Measurements from ENCODE around the gene ARID1B. TPM values are rescaled to one million over a fixed set of nuclear protein-coding genes. Genes with fewer than 3 reads are reported as not detected.
A peak's percentile ranks its signal among the peaks of the same experiment; 100 is the strongest.

Gene ARID1B
- total and polyA plus RNA-seq, 9 of the 15 experiments (the other 6 are each of a cell fraction or from before 2014, with no cell fraction given) = 12.5 to 50.5 (median 25.8) TPM

- TF ChIP-seq SREBF2 (CRISPR knock-in tag; IDR thresholded peaks at IDR 0.05) = no peak
- no peak for TF ChIP-seq ZNF282 (CRISPR knock-in tag; IDR thresholded peaks at IDR 0.05)
- TF ChIP-seq NCOA6 (IDR thresholded peaks at IDR 0.05) = no peak
- no peak for TF ChIP-seq CHD4 (IDR thresholded peaks at IDR 0.05; ENCODE audit: insufficient read depth, insufficient replicate concordance, low read depth, low read length, poor library complexity, severe bottlenecking)
- TF ChIP-seq ZNF239 (CRISPR knock-in tag; IDR thresholded peaks at IDR 0.05) = no peak
- TF ChIP-seq HMGN3 (IDR thresholded peaks at IDR 0.05; ENCODE audit: borderline replicate concordance, extremely low read depth, insufficient read length, low read depth, low read length) = no peak
- peak; percentile 46 for TF ChIP-seq RBBP5 (IDR thresholded peaks at IDR 0.05; ENCODE audit: borderline replicate concordance, insufficient read depth, low read length, poor library complexity, severe bottlenecking)
- TF ChIP-seq PPARD (CRISPR knock-in tag; IDR thresholded peaks at IDR 0.05) = no peak
- TF ChIP-seq LCOR (CRISPR knock-in tag; IDR thresholded peaks at IDR 0.05) = no peak
- no peak for TF ChIP-seq ETV6 (IDR thresholded peaks at IDR 0.05; ENCODE audit: borderline replicate concordance in 1 of 2, low read depth in 2 of 2, low read length in 1 of 2)
- TF ChIP-seq ETV6 (CRISPR knock-in tag; IDR thresholded peaks at IDR 0.05; ENCODE audit: borderline replicate concordance) = no peak
- TF ChIP-seq, protein P1, sequence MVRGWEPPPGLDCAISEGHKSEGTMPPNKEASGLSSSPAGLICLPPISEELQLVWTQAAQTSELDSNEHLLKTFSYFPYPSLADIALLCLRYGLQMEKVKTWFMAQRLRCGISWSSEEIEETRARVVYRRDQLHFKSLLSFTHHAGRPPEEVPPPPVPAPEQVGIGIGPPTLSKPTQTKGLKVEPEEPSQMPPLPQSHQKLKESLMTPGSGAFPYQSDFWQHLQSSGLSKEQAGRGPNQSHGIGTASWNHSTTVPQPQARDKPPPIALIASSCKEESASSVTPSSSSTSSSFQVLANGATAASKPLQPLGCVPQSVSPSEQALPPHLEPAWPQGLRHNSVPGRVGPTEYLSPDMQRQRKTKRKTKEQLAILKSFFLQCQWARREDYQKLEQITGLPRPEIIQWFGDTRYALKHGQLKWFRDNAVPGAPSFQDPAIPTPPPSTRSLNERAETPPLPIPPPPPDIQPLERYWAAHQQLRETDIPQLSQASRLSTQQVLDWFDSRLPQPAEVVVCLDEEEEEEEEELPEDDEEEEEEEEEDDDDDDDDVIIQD (CRISPR knock-in tag; IDR thresholded peaks at IDR 0.05) = no peak
- TF ChIP-seq EGR1 (conservative IDR thresholded peaks at IDR 0.05) = no peak
- TF ChIP-seq UBTF (IDR thresholded peaks at IDR 0.05; ENCODE audit: borderline replicate concordance in 1 of 2, low read depth in 2 of 2, low read length in 2 of 2) = peak; percentile 94 to 95; a peak in 3 of 4 replicates
- TF ChIP-seq SMARCA4 (IDR thresholded peaks at IDR 0.05) = 0 out of 2 replicates have a peak, but pooled peaks have one; percentile 33
- no peak for TF ChIP-seq TAF15 (IDR thresholded peaks at IDR 0.05; ENCODE audit: low read depth, low read length)
- TF ChIP-seq, protein P2, sequence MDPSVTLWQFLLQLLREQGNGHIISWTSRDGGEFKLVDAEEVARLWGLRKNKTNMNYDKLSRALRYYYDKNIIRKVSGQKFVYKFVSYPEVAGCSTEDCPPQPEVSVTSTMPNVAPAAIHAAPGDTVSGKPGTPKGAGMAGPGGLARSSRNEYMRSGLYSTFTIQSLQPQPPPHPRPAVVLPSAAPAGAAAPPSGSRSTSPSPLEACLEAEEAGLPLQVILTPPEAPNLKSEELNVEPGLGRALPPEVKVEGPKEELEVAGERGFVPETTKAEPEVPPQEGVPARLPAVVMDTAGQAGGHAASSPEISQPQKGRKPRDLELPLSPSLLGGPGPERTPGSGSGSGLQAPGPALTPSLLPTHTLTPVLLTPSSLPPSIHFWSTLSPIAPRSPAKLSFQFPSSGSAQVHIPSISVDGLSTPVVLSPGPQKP (CRISPR knock-in tag; IDR thresholded peaks at IDR 0.05) = no peak
- no peak for TF ChIP-seq CBFB (CRISPR knock-in tag; IDR thresholded peaks at IDR 0.05)
- no peak for TF ChIP-seq CHAMP1 (IDR thresholded peaks at IDR 0.05)
These were observed 215.0 kb downstream of the ARID1B start (continued) for GRCh38 chr6:156992020-156992804.
